SU-DHL-6 (cell line): ENCODE data around the gene SORL1.

Source experiments
- H2AFZ ChIP-seq: fragments of 200-600 bp; sonication (generic); 2 replicates; pipeline ENCODE4 v1.6.1; 2014; ENCODE audit warnings: low read depth, mild to moderate bottlenecking, moderate library complexity, mixed read lengths, antibody characterized with exemption, low read length; ENCODE audit not compliant: severe bottlenecking
- H3F3A ChIP-seq: fragments of 200-600 bp; shearing (Covaris generic); 2 replicates; pipeline ENCODE4 v1.6.0; 2016; ENCODE audit warnings: antibody characterized with exemption, mild to moderate bottlenecking; ENCODE audit not compliant: insufficient read depth
- H3K27ac ChIP-seq: fragments of 200-600 bp; sonication (generic); 2 replicates; pipeline ENCODE4 v1.5.1; 2016; ENCODE audit warnings: low read depth, mild to moderate bottlenecking, low read length, moderate library complexity, mixed read lengths
- H3K27me3 ChIP-seq: fragments of 200-600 bp; sonication (generic), shearing (Covaris generic); 2 replicates; pipeline ENCODE4 v1.6.0; 2014; ENCODE audit warnings: mild to moderate bottlenecking, low read length
- H3K36me3 ChIP-seq: fragments of 200-600 bp; sonication (generic); 2 replicates; pipeline ENCODE4 v1.6.1; 2014; ENCODE audit warnings: mild to moderate bottlenecking, low read length, mixed read lengths
- H3K4me2 ChIP-seq: fragments of 300-600, 200-600 bp; shearing (Covaris generic), sonication (generic); 2 replicates; pipeline ENCODE4 v1.6.0; 2014; ENCODE audit warnings: low read length, low read depth, mild to moderate bottlenecking; ENCODE audit not compliant: poor library complexity, severe bottlenecking
- H3K4me3 ChIP-seq: fragments of 200-600 bp; sonication (generic); 2 replicates; pipeline ENCODE4 v1.5.1; 2014; ENCODE audit warnings: antibody characterized with exemption, low read length, mild to moderate bottlenecking, mixed read lengths; ENCODE audit not compliant: insufficient read depth, poor library complexity, severe bottlenecking
- H3K79me2 ChIP-seq: fragments of 200-600 bp; sonication (generic); 2 replicates; pipeline ENCODE4 v1.6.1; 2014; ENCODE audit warnings: mild to moderate bottlenecking, low read length, moderate library complexity; ENCODE audit not compliant: insufficient read depth
- H3K9ac ChIP-seq: fragments of 200-600 bp; sonication (generic); 2 replicates; pipeline ENCODE4 v1.7.0; 2014; ENCODE audit warnings: mild to moderate bottlenecking, low read length
- H3K9me2 ChIP-seq: fragments of 200-600 bp; sonication (generic); replicated peaks from 2 replicates; pipeline ENCODE4 v1.6.1; 2014; ENCODE audit warnings: low read length; ENCODE audit not compliant: insufficient read depth
- H3K9me3 ChIP-seq: fragments of 200-600 bp; sonication (generic); 2 replicates; pipeline ENCODE4 v1.6.1; 2014; ENCODE audit warnings: low read length, mixed read lengths; ENCODE audit not compliant: insufficient read depth
- H4K20me1 ChIP-seq: fragments of 200-600 bp; sonication (generic); 2 replicates; pipeline ENCODE4 v1.6.1; 2014; ENCODE audit warnings: low read depth, mild to moderate bottlenecking, antibody characterized with exemption, low read length, moderate library complexity, mixed read lengths
- CTCF ChIP-seq: fragments of 200-600 bp; sonication (generic); IDR thresholded peaks from one replicate; pipeline ENCODE4 v1.5.1; 2017; ENCODE audit warnings: antibody characterized with exemption, mild to moderate bottlenecking, low read length, moderate library complexity; ENCODE audit not compliant: insufficient read depth, poor library complexity, severe bottlenecking
- EZH2phosphoT487 ChIP-seq: fragments of 200-600 bp; sonication (generic), shearing (Covaris generic); conservative IDR thresholded peaks from 2 replicates; pipeline ENCODE4 v1.6.1; 2018; ENCODE audit warnings: mild to moderate bottlenecking, antibody characterized with exemption, low read length, moderate library complexity, mixed read lengths

SORL1 gene

GRCh38 chr11:121667836-121668235, 215.7 kb downstream of the SORL1 start:
- H3K27ac ChIP-seq = no peak overlapping the region
- H3K4me3 ChIP-seq = no peak overlapping the region
- H3K9ac ChIP-seq = no peak overlapping the region
- no peaks in the 10 kb centered on the region for H3F3A ChIP-seq
- no peaks in the 10 kb centered on the region for H4K20me1 ChIP-seq
- no peaks in the 10 kb centered on the region for H3K27me3 ChIP-seq
- no peaks in the 10 kb centered on the region for H3K9me3 ChIP-seq
- H3K9me2 ChIP-seq = no peaks in the 10 kb centered on the region
- H3K36me3 ChIP-seq = no peaks in the 10 kb centered on the region
- H3K79me2 ChIP-seq = no peaks in the 10 kb centered on the region
- no peak overlapping the region for H2AFZ ChIP-seq
- no peak for TF ChIP-seq EZH2phosphoT487
- no peak for TF ChIP-seq CTCF
- H3K4me2 ChIP-seq = no peak overlapping the region

- no peak overlapping the region for H2AFZ ChIP-seq
- no peak overlapping the region for H3K4me2 ChIP-seq
- H3K9ac ChIP-seq = no peak overlapping the region
- H3K9me3 ChIP-seq = no peaks in the 10 kb centered on the region
- no peak for TF ChIP-seq EZH2phosphoT487
- no peak for TF ChIP-seq CTCF
- H4K20me1 ChIP-seq = no peaks in the 10 kb centered on the region
- H3K27ac ChIP-seq = no peak overlapping the region
- H3K36me3 ChIP-seq = no peaks in the 10 kb centered on the region
- H3K27me3 ChIP-seq = no peaks in the 10 kb centered on the region
- no peaks in the 10 kb centered on the region for H3F3A ChIP-seq
- H3K9me2 ChIP-seq = no peaks in the 10 kb centered on the region
- no peaks in the 10 kb centered on the region for H3K79me2 ChIP-seq
- no peak overlapping the region for H3K4me3 ChIP-seq
These were observed 217.3 kb downstream of the SORL1 start for GRCh38 chr11:121669422-121669821.

- Histone ChIP-seq H3K4me2 (no peak overlapping the region), H3K27me3 (no peaks in the 10 kb centered on the region), H3F3A (no peaks in the 10 kb centered on the region), H3K27ac (no peak overlapping the region), H3K9ac (no peak overlapping the region), H4K20me1 (no peaks in the 10 kb centered on the region), H3K9me3 (no peaks in the 10 kb centered on the region), H2AFZ (no peak overlapping the region), H3K4me3 (no peak overlapping the region), H3K9me2 (no peaks in the 10 kb centered on the region), H3K79me2 (no peaks in the 10 kb centered on the region), H3K36me3 (no peaks in the 10 kb centered on the region)
- TF ChIP-seq CTCF (no peak), EZH2phosphoT487 (no peak)
These were observed 218.2 kb downstream of the SORL1 start for GRCh38 chr11:121670266-121670665.

GRCh38 chr11:121670805-121671282, 218.7 kb downstream of the SORL1 start:
- Histone ChIP-seq H3F3A (no peaks in the 10 kb centered on the region), H3K9ac (no peak overlapping the region), H3K27ac (no peak overlapping the region), H3K4me2 (no peak overlapping the region), H3K9me3 (no peaks in the 10 kb centered on the region), H3K4me3 (no peak overlapping the region), H3K9me2 (no peaks in the 10 kb centered on the region), H4K20me1 (no peaks in the 10 kb centered on the region), H3K79me2 (no peaks in the 10 kb centered on the region), H3K27me3 (no peaks in the 10 kb centered on the region), H3K36me3 (no peaks in the 10 kb centered on the region), H2AFZ (no peak overlapping the region)
- TF ChIP-seq CTCF = no peak
- no peak for TF ChIP-seq EZH2phosphoT487
